ENCODE data around the gene EPHA6. TPM values are rescaled to one million over a fixed set of nuclear protein-coding genes. Genes with fewer than 3 reads are reported as not detected.

The EPHA6 gene
- total and polyA plus RNA-seq, 9 of the 15 experiments (the other 6 are each of a cell fraction or from before 2014, with no cell fraction given): not detected

- Histone ChIP-seq H2AFZ (ENCODE audit: low read depth, low read length) (no peak overlapping the region), H3K9me1 (ENCODE audit: control insufficient read depth, insufficient read depth, low read length) (no peaks in the 10 kb centered on the region), H3K36me3 (ENCODE audit: control insufficient read depth, insufficient read depth, low read length) (no peaks in the 10 kb centered on the region), H3K4me1 (replicated peaks in 1 of 2; ENCODE audit: control insufficient read depth in 2 of 2, insufficient read depth in 2 of 2, low read length in 2 of 2) (no peaks in the 10 kb centered on the region), H3K79me2 (ENCODE audit: control insufficient read depth, insufficient read depth, low read length) (no peaks in the 10 kb centered on the region), H3K4me3 (no peak overlapping the region), H3K27ac (ENCODE audit: extremely low read depth, low read depth, low read length) (no peak overlapping the region), H3K27me3 (ENCODE audit: control insufficient read depth in 2 of 2, insufficient read depth in 2 of 2, low read length in 2 of 2) (no peaks in the 10 kb centered on the region), H4K20me1 (replicated peaks; ENCODE audit: control insufficient read depth, insufficient read depth, low read length) (no peaks in the 10 kb centered on the region), H3K9ac (ENCODE audit: insufficient read depth in 1 of 2, low read depth in 2 of 2, low read length in 2 of 2) (no peak overlapping the region), H3K4me2 (ENCODE audit: insufficient read depth, low read length) (no peak overlapping the region), H3K9me3 (replicated peaks; ENCODE audit: control insufficient read depth, insufficient read depth, low read depth, low read length) (no peaks in the 10 kb centered on the region)
- TF ChIP-seq, protein P1, sequence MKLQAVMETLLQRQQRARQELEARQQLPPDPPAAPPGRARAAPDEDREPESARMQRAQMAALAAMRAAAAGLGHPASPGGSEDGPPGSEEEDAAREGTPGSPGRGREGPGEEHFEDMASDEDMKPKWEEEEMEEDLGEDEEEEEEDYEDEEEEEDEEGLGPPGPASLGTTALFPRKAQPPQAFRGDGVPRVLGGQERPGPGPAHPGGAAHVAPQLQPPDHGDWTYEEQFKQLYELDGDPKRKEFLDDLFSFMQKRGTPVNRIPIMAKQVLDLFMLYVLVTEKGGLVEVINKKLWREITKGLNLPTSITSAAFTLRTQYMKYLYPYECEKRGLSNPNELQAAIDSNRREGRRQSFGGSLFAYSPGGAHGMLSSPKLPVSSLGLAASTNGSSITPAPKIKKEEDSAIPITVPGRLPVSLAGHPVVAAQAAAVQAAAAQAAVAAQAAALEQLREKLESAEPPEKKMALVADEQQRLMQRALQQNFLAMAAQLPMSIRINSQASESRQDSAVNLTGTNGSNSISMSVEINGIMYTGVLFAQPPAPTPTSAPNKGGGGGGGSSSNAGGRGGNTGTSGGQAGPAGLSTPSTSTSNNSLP (IDR thresholded peaks at IDR 0.05; ENCODE audit: borderline replicate concordance, low read depth, low read length): no peak
- TF ChIP-seq GTF2F1 (IDR thresholded peaks at IDR 0.05; ENCODE audit: low read depth, low read length): no peak
- BruUV-seq (replicated peaks): no TSS peak
- ChIA-PET CTCF (ENCODE audit: low intra/inter-chr PET ratio) (no interaction called here), POLR2A (no interaction called here)
- DNase-seq (ENCODE audit: extremely low read depth in 1 of 4, low spot score in 3 of 4) (no peak), ATAC-seq (no peak), FAIRE-seq (no peak)
- WGBS (ENCODE audit: insufficient coverage, low coverage, missing lambda C conversion rate): 0% methylated on average over 2 of the region's 2 CpGs
- intact Hi-C loops (cut with micrococcal nuclease): loop anchor here (10.0 kb wide), 3 partner anchors 789 to 1159 kb away; no protein-coding TSS in a partner anchor
- in situ Hi-C loops (cut with MboI): no loop called here
Observed at GRCh38 chr3:96865605-96866004, 51.2 kb downstream of the EPHA6 start.

DNA sequence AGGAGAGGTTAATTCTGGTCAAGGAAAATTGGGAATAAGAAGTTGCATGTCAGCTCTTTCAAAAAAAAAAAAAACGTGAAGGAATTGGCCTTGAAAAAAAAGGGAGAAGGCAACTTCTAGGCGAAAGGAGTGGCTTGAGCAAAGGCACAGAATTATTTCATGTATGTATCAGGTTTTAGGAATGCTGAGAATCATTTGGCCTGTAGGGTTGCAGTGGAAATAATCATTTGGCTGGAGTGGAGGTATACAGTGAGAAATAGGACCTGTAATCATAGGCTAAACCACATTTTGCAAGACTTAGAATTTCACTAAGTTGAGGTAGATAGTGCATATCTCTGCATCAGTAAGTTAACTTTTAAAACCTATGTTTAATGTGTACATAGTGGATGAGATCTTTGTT lies 54.9 kb downstream of the EPHA6 start:
- Histone ChIP-seq H3K79me2 (ENCODE audit: control insufficient read depth, insufficient read depth, low read length) (no peaks in the 10 kb centered on the region), H3K9me1 (ENCODE audit: control insufficient read depth, insufficient read depth, low read length) (no peaks in the 10 kb centered on the region), H3K9ac (ENCODE audit: insufficient read depth in 1 of 2, low read depth in 2 of 2, low read length in 2 of 2) (no peak overlapping the region), H3K4me2 (ENCODE audit: insufficient read depth, low read length) (no peak overlapping the region), H3K9me3 (replicated peaks; ENCODE audit: control insufficient read depth, insufficient read depth, low read depth, low read length) (no peaks in the 10 kb centered on the region), H3K4me1 (replicated peaks in 1 of 2; ENCODE audit: control insufficient read depth in 2 of 2, insufficient read depth in 2 of 2, low read length in 2 of 2) (no peaks in the 10 kb centered on the region), H4K20me1 (replicated peaks; ENCODE audit: control insufficient read depth, insufficient read depth, low read length) (no peaks in the 10 kb centered on the region), H2AFZ (ENCODE audit: low read depth, low read length) (no peak overlapping the region), H3K27me3 (ENCODE audit: control insufficient read depth in 2 of 2, insufficient read depth in 2 of 2, low read length in 2 of 2) (no peaks in the 10 kb centered on the region), H3K36me3 (ENCODE audit: control insufficient read depth, insufficient read depth, low read length) (no peaks in the 10 kb centered on the region), H3K27ac (ENCODE audit: extremely low read depth, low read depth, low read length) (no peak overlapping the region), H3K4me3 (no peak overlapping the region)
- BruUV-seq (replicated peaks): no TSS peak
- DNase-seq (ENCODE audit: extremely low read depth in 1 of 4, low spot score in 3 of 4) (no peak), FAIRE-seq (no peak), ATAC-seq (no peak)
- in situ Hi-C loops (cut with MboI): no loop called here
- 0% methylated on average over 1 of the region's 2 CpGs for WGBS (ENCODE audit: insufficient coverage, low coverage, missing lambda C conversion rate)
- ChIA-PET CTCF (ENCODE audit: low intra/inter-chr PET ratio) (no interaction called here), POLR2A (no interaction called here)
- intact Hi-C loops (cut with micrococcal nuclease): loop anchor here (10.0 kb wide), 3 partner anchors 785 to 1155 kb away; no protein-coding TSS in a partner anchor
- no peak for TF ChIP-seq CCAR2 (IDR thresholded peaks at IDR 0.05; ENCODE audit: low read depth, low read length)
- TF ChIP-seq HMG20A (CRISPR knock-in tag; conservative IDR thresholded peaks at IDR 0.05): no peak
- no peak for TF ChIP-seq TGIF2 (CRISPR knock-in tag; IDR thresholded peaks at IDR 0.05)
- no peak for TF ChIP-seq IRF9 (tag; IDR thresholded peaks at IDR 0.05)
- TF ChIP-seq KLF10 (CRISPR knock-in tag; IDR thresholded peaks at IDR 0.05): no peak
- no peak for TF ChIP-seq ESRRA (IDR thresholded peaks at IDR 0.05; ENCODE audit: borderline replicate concordance, low read depth)
- TF ChIP-seq ZNF589 (CRISPR knock-in tag; IDR thresholded peaks at IDR 0.05; ENCODE audit: low read depth): no peak
- TF ChIP-seq, protein P2, sequence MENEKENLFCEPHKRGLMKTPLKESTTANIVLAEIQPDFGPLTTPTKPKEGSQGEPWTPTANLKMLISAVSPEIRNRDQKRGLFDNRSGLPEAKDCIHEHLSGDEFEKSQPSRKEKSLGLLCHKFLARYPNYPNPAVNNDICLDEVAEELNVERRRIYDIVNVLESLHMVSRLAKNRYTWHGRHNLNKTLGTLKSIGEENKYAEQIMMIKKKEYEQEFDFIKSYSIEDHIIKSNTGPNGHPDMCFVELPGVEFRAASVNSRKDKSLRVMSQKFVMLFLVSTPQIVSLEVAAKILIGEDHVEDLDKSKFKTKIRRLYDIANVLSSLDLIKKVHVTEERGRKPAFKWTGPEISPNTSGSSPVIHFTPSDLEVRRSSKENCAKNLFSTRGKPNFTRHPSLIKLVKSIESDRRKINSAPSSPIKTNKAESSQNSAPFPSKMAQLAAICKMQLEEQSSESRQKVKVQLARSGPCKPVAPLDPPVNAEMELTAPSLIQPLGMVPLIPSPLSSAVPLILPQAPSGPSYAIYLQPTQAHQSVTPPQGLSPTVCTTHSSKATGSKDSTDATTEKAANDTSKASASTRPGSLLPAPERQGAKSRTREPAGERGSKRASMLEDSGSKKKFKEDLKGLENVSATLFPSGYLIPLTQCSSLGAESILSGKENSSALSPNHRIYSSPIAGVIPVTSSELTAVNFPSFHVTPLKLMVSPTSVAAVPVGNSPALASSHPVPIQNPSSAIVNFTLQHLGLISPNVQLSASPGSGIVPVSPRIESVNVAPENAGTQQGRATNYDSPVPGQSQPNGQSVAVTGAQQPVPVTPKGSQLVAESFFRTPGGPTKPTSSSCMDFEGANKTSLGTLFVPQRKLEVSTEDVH (IDR thresholded peaks at IDR 0.05; ENCODE audit: low read depth, partially characterized antibody): no peak
- no peak for TF ChIP-seq MCM3 (IDR thresholded peaks at IDR 0.05)
- TF ChIP-seq JUNB (CRISPR knock-in tag; conservative IDR thresholded peaks at IDR 0.05): no peak

All from K562 (cell line).